ENCODE results near the gene ZHX3.
"Not testable (repeated sequence)": the region's sequence is repeated elsewhere in the genome, so short reads cannot be mapped to it uniquely, and the experiment has no call there.

The ZHX3 gene

DNA sequence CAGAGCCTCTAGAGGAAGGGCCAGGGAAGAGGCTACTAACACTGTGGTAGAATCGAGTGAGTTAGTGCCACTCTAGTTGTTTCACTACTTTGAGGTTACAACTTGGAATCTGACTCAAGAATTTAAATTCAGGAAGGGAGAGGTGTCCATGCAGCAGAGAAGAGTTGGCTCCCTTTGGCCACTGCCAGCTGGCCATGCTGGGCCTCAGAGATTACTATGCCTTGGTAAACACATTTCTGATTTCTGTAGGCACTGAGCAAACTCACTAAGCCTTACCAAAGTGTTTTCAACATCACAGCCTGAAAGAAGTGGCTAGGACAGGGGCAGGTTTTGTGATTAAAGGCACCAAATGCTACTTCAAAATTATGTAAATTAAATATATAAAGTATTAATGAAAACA lies 61.9 kb downstream of the ZHX3 start:
- DNase-seq: no peak

DNA sequence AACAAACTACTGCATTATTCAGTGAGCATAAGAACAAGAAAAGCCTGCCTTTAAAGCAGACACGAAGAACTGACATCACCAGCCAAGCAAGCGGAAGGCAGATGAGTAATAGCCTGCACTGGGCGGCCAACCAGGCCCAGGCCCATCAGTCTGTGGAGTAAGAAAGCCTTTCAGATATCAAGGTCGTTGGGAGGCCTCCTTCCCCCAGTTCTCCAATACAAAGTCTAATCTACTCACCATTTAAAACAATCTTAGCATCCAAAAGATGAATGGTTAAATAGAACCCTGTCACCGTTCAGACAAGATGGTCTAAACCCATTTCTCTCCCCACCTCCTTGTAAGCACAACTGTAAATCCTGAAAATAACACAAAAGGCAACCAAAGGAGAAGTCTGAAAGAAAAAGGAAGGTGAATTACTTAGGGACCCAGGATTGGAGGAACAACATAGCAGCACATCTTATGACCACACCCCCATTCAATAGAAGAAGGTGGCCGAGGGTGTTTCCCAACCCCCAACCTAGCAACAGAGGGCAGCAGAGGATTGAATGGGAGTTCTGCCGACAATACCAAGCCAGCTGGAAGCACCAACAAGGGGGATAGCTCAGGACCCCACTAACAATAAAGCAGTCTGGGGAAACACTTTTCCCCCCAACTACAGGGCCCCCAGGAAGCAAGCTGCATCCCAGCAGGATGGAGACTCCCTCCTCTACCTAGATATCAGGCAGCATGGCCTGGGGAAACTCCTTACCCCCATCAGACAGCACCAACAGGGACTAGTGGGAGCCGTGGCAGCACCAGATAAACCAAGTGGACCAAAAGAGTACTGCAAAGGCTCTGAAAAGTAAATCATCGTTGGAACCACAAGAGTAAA lies 67.9 kb downstream of the ZHX3 start:
- DNase-seq: no peak

DNA sequence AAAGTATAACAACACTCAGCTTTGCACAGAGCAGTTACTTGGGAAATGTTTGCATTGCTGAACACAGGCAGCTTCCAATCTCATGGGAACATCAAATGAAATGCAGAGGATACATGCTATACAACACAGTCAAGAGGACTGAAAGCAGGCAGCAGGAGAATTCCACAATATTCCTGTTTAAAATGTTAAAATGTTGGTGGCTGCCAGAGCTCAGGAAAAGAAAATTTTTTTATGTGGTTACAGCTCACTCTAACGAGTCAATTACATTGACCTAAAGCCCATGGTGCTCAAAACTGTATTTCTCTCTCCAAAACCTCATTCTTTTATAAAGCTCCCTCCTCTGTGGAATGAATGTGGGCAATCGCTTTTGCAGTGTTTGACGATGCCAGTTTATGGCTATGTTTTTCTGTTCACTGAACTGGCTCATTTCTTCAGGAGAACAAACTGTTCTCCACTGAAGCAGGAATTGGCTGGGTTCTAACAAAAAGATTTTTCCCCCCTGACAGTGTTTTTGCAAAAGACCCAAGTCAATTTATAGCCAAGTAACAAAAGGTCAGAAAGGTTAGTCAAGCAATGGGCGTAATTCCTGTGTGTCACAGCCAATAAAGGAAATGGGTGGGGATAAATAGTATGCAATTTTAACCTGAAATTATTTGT lies 69.0 kb downstream of the ZHX3 start:
- DNase-seq: no peak

DNA sequence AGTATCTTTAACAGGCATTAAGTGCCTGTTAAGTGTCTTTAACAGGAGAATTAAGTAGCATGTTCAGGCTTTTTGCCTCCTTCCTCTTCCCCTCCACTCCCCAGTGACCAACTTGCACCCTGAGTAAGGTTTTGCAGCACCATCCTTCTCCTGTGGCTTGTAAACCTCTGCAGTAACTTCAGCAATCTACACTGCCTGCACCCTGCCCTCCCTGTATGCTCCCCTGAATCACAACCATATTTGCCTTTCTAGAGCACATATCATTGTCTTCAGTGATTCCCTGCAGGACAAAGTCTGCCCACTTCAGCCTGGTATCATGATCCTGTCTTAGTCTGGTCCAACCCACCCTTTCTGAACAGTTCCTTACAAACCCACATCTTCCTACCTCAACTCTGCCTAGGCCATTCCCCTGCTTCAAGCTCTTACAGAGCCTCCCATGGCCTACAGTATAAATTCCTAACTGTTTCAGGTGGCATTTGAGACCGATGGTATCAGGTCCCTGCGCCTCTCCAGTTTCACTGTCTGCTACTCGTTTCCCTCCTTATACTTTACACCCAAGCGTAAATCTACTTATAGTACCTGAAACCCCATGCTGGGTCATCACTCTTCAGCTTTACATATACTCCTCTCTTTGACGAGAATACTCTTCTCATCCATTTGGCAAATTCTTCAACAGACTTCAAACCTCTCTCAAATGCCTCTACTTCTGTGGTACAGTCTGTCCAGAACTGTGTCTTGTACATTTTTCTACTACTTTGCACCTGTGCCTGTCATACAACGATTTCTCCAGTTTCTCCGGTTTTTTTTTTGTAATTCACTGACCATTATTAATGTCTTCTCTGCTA lies 69.8 kb downstream of the ZHX3 start:
- no peak for DNase-seq

DNA sequence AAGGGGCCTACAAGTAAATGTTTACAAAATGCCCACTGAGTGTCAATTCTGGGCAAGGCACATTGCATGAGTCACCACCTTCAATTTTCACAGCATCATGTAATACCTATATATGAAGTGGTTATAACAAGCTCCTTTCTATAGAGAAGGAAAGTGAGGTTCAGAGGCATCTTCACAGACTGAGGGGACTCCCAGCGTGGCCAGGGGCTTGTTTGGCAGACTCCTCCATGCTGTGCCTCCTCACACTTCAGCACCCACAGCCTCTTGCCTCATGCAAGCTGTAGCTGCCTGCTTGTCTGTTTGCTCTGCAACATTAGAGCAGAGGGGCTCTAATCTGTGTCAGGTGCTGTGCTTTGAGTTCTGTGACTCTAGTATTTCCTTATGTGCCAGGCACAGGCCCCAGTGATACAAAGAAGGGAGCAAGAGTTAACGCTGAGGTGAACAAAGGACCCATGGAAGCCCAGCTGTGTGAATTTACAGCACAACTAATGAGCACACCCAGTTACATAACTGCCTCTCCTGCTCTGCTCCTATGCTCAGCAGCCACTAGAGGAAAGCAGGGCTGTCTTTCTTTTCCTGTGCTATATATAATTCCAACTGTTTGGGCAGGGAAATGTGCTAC lies 72.3 kb downstream of the ZHX3 start:
- DNase-seq: no peak

DNA sequence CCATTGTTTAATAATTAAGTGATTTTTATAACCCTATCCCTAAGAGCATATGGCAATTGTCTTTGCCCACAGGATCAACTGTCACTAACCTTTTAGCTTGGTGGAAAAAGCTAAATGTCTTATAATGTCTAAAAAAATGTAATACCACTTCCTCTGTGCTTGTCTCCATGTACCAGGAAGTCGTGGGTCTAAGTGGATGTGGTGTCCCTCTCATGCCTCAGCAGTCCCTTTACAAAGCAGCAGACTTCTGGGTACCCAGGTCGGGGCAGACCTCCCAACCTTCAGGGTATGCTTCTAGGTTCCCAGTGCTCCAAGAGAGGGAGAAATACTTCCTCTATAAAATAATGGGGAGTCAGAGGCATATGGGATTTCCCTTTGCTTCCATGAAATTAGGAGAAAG lies 74.7 kb downstream of the ZHX3 start:
- no peak for DNase-seq

DNA sequence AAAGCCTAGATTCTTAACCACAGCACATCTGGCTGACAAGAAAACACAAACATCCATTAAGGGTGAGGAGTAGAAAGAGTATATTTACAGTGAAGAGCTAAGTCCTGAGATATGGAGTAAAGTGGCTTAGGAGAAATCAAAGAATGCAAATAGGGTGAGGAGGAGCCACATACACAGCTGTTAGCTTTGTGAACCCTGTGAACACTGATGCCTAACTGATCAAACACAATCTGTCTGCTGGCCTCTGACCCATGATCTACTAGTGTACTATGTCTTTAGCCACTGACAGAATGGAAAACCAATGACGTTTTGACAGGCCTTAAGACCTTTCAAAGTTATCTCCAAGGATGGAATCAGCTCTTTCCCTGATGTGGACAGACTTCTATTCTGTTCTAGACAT lies 75.2 kb downstream of the ZHX3 start:
- DNase-seq: no peak

DNA sequence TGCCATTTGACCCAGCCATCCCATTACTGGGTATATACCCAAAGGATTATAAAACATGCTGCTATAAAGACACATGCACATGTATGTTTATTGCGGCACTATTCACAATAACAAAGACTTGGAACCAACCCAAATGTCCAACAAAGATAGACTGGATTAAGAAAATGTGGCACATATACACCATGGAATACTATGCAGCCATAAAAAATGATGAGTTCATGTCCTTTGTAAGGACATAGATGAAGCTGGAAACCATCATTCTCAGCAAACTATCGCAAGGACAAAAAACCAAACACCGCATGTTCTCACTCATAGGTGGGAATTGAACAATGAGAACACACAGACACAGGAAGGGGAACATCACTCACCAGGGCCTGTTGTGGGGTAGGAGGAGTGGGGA lies 80.3 kb downstream of the ZHX3 start:
- not testable (repeated sequence) for DNase-seq

DNA sequence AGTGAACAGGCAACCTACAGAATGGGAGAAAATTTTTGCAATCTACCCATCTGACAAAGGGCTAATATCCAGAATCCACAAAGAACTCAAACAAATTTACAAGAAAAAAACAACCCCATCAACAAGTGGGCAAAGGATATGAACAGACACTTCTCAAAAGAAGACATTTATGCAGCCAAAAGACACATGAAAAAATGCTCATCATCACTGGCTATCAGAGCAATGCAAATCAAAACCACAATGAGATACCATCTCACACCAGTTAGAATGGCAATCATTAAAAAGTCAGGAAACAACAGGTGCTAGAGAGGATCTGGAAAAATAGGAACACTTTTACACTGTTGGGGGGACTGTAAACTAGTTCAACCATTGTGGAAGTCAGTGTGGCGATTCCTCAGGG lies 80.7 kb downstream of the ZHX3 start:
- DNase-seq: not testable (repeated sequence)

DNA sequence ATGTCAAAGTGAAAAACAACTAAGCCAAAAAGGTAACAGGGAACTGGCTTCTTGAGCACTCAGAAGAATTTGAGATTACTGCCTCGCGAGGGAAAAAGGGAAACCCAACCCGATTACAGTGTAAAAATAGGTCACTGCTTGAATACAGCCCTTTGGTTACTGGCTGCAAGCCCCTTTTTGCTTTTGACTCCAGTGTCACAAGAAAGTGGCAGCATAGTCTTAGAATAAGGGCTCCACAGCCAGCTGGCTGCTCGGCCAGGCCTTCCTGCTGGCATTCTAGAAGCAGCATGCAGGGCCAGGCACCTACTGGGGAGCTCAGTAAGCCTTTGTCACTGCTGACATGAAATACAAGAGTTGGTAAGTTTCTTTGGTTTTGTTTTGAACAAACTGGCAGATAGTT lies 83.0 kb downstream of the ZHX3 start:
- no peak for DNase-seq

DNA sequence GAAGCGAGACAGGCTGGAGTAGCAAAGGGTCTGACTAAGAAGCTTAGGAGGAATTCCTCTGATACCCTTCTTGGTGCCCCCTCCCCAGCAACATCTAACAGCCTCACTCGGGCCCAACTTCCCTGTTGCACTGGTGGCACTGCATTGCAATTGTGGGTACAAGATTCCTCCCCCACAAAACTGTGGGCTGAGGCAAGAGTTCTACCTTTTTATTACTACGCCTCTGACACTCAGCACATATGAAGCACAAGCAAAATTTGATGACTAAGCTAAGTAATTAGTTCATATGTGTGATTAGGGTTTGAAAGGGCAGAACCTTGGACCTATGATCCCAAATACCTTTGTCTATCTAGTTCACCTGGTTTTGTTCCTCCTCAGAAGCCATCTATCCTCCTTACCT lies 83.5 kb downstream of the ZHX3 start:
- no peak for DNase-seq

DNA sequence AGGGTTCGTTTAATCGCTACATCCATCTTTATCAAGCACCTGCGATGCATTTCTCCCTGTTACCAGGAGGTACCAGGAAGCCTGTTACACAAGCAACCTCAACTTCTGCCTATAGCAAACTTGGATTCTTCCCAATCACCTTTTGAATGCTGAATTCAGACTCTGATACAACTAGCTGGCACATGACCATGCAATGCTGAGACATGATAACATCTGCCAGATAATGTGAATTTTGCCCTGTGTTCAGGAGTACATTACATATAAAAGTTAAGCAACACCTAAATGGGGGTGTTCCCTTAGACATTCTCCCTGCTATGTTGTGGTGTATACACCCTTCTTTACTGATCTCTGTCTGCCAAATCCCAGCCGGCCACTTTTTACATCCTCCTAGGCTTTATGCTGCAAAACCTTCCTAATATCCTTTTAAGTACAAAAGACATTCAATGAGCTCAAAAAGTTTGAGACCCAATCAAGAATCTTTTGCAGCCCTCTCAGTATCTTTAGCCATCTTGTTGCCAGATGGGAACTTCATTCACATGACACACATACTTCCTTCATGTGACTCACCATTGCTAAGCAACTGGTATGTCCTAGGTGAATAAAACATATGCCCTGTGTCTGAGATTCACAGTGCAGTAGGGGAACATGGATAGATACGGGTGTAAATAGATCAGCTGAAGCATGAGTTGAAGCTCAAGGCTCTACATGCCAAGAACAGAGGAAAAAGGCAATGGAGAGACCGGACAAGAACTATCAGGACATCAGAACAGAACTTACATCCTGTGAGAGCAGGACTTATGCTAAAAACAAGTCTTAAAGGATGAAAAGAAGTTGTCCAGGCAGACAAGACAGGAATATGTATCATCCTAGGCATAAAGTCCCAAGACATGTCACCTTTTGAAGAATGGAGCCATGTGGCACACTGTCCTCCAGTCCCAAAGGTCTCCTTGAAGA lies 84.3 kb downstream of the ZHX3 start:
- no peak for DNase-seq

DNA sequence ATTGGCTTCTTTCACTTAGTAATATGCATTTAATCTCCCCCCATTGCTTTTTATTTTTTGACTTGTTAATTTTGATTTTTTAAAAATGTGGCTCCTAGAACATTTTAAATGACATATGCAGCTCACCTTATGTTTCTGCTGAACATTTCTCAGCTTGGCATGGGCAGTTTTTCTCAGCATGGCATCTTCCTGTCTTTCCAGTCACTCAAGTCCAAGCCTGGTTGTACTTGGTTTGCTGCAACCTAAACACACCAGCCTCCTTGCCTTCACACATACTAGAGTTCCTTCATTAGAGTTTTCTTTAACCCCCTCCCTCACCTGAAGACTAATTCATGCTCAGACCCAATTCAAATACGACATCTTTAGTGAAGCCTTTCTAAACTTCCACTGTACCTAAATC lies 86.4 kb downstream of the ZHX3 start:
- no peak for DNase-seq

DNA sequence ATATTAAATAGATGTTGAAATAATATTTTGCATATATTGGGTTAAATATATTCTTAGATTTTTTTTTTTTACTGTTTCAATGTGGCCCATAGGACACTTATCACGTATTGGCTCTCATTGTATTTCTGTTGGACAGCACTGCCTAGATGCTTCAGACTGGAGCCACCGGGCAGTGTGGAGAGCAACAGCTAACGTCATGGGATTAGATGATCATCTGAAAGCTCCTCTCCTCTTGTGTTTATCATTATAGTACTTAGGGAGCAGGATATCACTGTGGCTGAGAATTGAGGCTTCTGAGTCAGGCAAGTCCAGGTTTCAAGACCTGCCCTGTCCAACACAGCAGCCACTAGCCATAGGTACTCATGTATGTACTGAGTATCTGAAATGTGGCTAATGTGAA lies 87.4 kb downstream of the ZHX3 start:
- DNase-seq: no peak

DNA sequence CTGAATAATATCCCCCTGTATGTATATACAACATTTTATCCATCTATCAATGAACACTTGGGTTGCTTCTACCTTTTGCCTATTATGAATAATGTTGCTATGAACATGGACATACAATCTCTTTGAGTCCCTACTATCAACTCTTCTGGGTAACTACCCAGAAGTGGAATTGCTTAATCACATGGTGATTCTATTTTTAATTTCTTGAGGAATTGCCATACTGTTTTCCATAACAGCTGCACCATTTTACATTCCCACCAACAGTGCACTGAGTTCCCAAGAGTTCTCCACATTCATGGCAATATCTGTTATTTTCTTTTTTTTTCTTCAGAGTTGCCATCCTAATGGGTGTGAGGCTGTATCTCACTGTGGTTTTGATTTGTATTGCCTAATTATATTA lies 88.3 kb downstream of the ZHX3 start:
- DNase-seq: no peak

DNA sequence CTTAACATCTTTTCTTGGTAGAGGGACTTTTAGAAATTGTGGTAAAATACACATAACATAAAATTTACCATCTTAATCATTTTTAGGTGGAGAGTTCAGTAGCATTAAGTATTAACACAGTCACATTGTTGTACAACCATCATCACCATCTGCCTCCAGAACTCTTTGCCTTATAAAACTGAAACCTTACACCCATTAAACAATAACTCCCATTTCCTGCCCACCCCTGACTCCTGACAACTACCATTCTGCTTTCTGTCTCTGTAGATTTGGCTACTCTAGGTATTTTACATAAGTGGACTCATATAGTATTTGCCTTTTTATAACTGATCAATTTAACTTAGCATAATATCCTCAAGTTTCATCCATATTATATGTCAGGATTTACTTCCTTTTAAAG lies 88.7 kb downstream of the ZHX3 start:
- no peak for DNase-seq

DNA sequence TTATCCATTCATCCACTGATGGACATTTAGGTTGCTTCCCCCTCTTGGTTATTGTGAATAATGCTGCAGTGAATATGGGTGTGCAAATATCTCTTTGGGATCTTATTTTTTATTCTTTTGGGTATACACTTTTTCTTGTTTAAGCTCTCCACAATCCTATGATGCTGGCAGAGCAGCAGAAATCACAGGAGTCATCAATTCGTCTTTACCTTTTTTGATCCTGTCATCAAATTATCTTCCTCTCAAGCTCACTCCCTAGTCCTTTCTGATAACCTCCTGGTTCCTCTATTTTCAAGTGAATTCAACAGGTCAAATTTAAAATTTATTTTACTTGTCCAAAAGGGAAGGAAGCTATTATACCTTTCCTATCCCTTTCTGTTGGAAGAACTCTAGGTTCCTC lies 91.1 kb downstream of the ZHX3 start:
- no peak for DNase-seq

DNA sequence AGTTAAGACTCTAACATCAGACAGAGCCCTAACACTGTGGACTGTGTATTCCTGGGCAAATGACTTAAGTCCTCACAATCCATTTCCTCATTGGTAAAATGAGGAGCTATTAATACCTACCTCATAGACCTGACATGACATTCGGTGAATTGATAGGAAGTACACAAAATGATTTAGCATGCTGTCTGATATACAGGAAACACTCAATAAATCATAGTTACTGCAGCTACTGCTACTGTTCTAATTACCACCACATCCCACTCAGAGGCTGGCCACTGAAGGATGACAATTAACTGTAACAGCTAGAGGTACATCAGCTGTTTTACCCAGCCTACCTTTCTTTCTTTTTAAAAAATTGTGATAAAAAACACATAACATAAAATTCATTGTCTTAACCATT lies 92.4 kb downstream of the ZHX3 start:
- DNase-seq: no peak

DNA sequence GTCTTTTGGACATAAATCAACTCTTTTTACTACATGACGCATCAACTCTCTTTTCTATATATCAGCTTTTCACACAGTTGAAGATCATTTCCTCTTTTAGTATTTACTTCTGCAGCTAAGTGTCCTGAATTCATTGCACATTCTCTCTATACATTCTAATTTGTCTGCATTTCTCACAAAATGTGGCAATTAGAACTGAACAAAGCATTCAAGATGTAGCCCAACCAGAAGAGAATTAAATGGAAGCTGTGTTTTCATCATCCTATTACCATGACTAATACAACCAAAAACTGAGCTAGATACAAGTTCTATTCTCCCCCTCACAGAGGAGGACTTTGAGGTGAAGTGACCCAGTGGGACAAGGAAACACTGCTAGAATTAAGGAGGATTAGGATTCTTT lies 93.2 kb downstream of the ZHX3 start:
- no peak for DNase-seq

DNA sequence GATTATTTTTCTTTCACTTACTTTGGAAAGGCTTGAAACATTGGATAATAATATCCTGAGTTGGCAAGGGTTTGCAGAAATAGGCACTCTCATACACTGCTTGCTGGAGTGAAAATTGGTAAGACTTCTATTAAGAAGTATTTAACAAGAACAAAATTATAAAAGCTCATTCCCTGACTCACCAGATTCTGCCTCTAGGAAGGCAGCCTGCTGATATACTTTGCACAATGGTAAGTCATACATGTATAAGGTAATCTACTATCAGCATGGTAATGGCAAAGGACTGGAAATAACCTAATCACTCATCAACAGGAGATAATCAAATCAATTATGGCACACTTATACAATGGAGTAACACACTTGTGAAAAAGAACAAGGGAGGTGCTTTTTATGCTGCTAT lies 94.4 kb downstream of the ZHX3 start:
- no peak for DNase-seq

DNA sequence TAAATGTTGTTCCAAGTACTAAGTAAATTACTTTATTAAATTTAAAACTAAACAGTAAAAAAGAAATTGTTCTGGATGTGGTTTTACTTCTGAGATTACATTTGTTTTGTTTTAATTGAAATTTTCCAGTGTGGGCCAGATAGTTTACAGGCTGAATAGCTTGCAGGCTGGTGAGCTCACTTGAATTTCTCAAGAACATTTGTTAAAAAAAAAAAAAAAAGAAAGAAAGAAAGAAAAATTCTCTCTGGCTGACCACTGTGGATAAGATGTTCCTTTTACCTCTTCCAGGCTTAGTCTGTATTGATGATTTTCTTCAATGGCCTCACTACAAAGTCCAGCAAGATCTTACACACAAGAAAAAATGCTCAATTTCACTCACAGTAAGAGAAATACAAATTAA lies 94.8 kb downstream of the ZHX3 start:
- no peak for DNase-seq

DNA sequence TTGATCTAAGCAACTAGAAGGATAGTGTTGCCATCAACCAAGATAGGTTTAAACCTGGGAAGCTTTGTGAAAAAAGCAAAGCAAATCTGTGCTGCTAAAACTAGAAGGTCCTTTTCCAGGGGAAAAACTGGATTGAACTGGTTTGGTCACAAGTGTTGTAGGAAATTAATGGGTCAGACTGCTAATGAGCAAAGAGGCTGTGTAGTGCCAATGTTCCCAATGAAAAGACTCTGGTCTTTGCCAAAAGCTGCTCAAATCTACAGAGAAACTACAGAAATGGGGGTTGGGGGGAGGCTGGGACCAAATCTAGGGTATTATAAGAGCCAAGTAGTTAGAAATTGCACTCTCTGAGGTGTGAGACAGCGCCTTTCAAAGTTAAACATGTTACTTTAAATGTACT lies 95.2 kb downstream of the ZHX3 start:
- no peak for DNase-seq
